Peyer's patch (tissue), 4 donors: ENCODE results near the gene CLCNKB.

Experiments used
- CTCF ChIP-seq, 6 experiments: fragments of 450-650 bp in 4 of 6; fragments of 200-600 bp in 2 of 6; sonication (generic) in 1 of 6; IDR thresholded peaks; one replicate each; pipeline ENCODE4 v1.5.1; 2017 to 2019; ENCODE audit warnings: antibody characterized with exemption in 6 of 6, mild to moderate bottlenecking in 3 of 6, moderate library complexity in 1 of 6
- POLR2A ChIP-seq, 2 donors: fragments of 450-650 bp; IDR thresholded peaks; one replicate each; pipeline ENCODE4 v1.5.1; 2017; ENCODE audit warnings: antibody characterized with exemption in 2 of 2, mild to moderate bottlenecking in 2 of 2, moderate library complexity in 2 of 2

- TF ChIP-seq CTCF (IDR thresholded peaks at IDR 0.05) (peak; percentile 6 to 77 (median 47)), POLR2A (IDR thresholded peaks at IDR 0.05) (no peak)
Measured at GRCh38 chr1:16073490-16074119, 30.0 kb downstream of the CLCNKB start, which contains the start of gene FAM131C.
